Spleen (tissue), 7 donors: ENCODE measurements around the gene HDX.
"Not testable (repeated sequence)": the region's sequence is repeated elsewhere in the genome, so short reads cannot be mapped to it uniquely, and the experiment has no call there.

Experiments used
- CTCF ChIP-seq, 11 experiments: fragments of 200-600 bp in 7 of 11; fragments of 450-650 bp in 4 of 11; sonication (generic) in 4 of 11; IDR thresholded peaks in 8 of 11; conservative IDR thresholded peaks in 3 of 11; 1 replicate in 7 of 11; 2 replicates in 4 of 11; pipeline versions ENCODE4 v1.4.0 to v1.8.0; 2016 to 2021; ENCODE audit warnings: antibody characterized with exemption in 11 of 11, inconsistent platforms in 4 of 11, mild to moderate bottlenecking in 1 of 11
- POLR2A ChIP-seq, 3 donors: fragments of 450-650 bp; IDR thresholded peaks; one replicate each; pipeline ENCODE4 v1.5.1; 2017; ENCODE audit warnings: antibody characterized with exemption in 3 of 3, mild to moderate bottlenecking in 1 of 3
- POLR2AphosphoS5 ChIP-seq, 3 donors: sonication (generic); formaldehyde crosslinking; IDR thresholded peaks; one replicate each; pipeline ENCODE4 v1.5.1; 2017; ENCODE audit warnings: antibody characterized with exemption in 3 of 3
- donor health status: DM: no; HTN: no; CAD: no; lungs with moderate emphysema.
- donor health status: DM: no; HTN: no; CAD: no.
- donor health status: DM: no; HTN: no; CAD: no.

- not testable (repeated sequence) for TF ChIP-seq CTCF (IDR thresholded peaks at IDR 0.05 in 8 of 11, conservative IDR thresholded peaks at IDR 0.05 in 3 of 11); POLR2AphosphoS5 (IDR thresholded peaks at IDR 0.05); POLR2A (IDR thresholded peaks at IDR 0.05)
Measured at GRCh38 chrX:84537627-84538026, 35.4 kb upstream of the HDX start.
